Smooth muscle cell (in vitro differentiated cells): ENCODE measurements around the gene UBE2Q2. TPM values are rescaled to one million over a fixed set of nuclear protein-coding genes. Genes with fewer than 3 reads are reported as not detected.
A peak's percentile ranks its signal among the peaks of the same experiment; 100 is the strongest.

ENCODE experiments used
- DNase-seq: peaks from one replicate; lab custom pipeline; 2025; ENCODE audit not compliant: unreplicated experiment; lab: John Stamatoyannopoulos, UW
- H2AFZ ChIP-seq: fragments of 200-600 bp; sonication (generic); 2 replicates; pipeline ENCODE4 v1.6.0; 2016; ENCODE audit warnings: antibody characterized with exemption, low read depth, mild to moderate bottlenecking
- H3F3A ChIP-seq: fragments of 200-600 bp; sonication (generic); 2 replicates; pipeline ENCODE4 v1.6.0; 2017; ENCODE audit warnings: antibody characterized with exemption, low read depth
- H3K27ac ChIP-seq: fragments of 200-600 bp; sonication (generic); 2 replicates; pipeline ENCODE4 v1.5.1; 2016; ENCODE audit warnings: low read depth, mild to moderate bottlenecking
- H3K27me3 ChIP-seq: fragments of 200-600 bp; sonication (generic); 2 replicates; pipeline ENCODE4 v1.6.1; 2016; ENCODE audit warnings: low read depth, mild to moderate bottlenecking
- H3K36me3 ChIP-seq: fragments of 200-600 bp; sonication (generic); 2 replicates; pipeline ENCODE4 v1.5.1; 2016; ENCODE audit warnings: low read depth
- H3K4me1 ChIP-seq: fragments of 200-600 bp; sonication (generic); 2 replicates; pipeline ENCODE4 v1.5.1; 2016; ENCODE audit warnings: low read depth
- H3K4me2 ChIP-seq: fragments of 200-600 bp; sonication (generic); 2 replicates; pipeline ENCODE4 v1.6.0; 2016; ENCODE audit warnings: mild to moderate bottlenecking
- H3K4me3 ChIP-seq: fragments of 200-600 bp; sonication (generic); 2 replicates; pipeline ENCODE4 v1.5.1; 2016; ENCODE audit warnings: mild to moderate bottlenecking
- H3K79me2 ChIP-seq: fragments of 200-600 bp; sonication (generic); 2 replicates; pipeline ENCODE4 v1.6.0; 2016; ENCODE audit warnings: low read depth, mild to moderate bottlenecking
- H3K9ac ChIP-seq: fragments of 200-600 bp; sonication (generic); 2 replicates; pipeline ENCODE4 v1.6.0; 2016; ENCODE audit warnings: low read depth
- H3K9me3 ChIP-seq: fragments of 200-600 bp; sonication (generic); replicated peaks from 2 replicates; pipeline ENCODE4 v1.5.1; 2016; ENCODE audit warnings: low read depth
- H4K20me1 ChIP-seq: fragments of 200-600 bp; sonication (generic); 2 replicates; pipeline ENCODE4 v1.6.0; 2016; ENCODE audit warnings: low read depth
- WGBS: methylation state at CpG from one replicate; pipeline ENCODE4 v1.1.7; 2016; ENCODE audit warnings: low lambda C conversion rate; 5-methylcytosine and 5-hydroxymethylcytosine counted together
- polyA plus RNA-seq: library from polyadenylated mRNA; unstranded; fragments of >200 nt; fragmentation: Nextera tagmentation; extraction: Ambion mirVana; gene quantifications from 2 replicates; pipeline ENCODE4 v1.2.1, GENCODE V29; 2016
- total RNA-seq: library from RNA; depleted of rRNA; stranded (reverse); fragments of >200 nt; gene quantifications from 2 replicates; pipeline ENCODE4 v1.2.3, GENCODE V29; 2014
- TF ChIP-seq, protein P1 (sequence below): fragments of 200-600 bp; sonication (generic); IDR thresholded peaks from 2 replicates; pipeline ENCODE4 v1.5.1; 2017; ENCODE audit warnings: borderline replicate concordance, mild to moderate bottlenecking, antibody characterized with exemption; ENCODE audit not compliant: insufficient read depth, poor library complexity, severe bottlenecking

Gene UBE2Q2
- total and polyA plus RNA-seq, 2 experiments from 2014 or later, result 32.6 to 44.7 TPM

DNA sequence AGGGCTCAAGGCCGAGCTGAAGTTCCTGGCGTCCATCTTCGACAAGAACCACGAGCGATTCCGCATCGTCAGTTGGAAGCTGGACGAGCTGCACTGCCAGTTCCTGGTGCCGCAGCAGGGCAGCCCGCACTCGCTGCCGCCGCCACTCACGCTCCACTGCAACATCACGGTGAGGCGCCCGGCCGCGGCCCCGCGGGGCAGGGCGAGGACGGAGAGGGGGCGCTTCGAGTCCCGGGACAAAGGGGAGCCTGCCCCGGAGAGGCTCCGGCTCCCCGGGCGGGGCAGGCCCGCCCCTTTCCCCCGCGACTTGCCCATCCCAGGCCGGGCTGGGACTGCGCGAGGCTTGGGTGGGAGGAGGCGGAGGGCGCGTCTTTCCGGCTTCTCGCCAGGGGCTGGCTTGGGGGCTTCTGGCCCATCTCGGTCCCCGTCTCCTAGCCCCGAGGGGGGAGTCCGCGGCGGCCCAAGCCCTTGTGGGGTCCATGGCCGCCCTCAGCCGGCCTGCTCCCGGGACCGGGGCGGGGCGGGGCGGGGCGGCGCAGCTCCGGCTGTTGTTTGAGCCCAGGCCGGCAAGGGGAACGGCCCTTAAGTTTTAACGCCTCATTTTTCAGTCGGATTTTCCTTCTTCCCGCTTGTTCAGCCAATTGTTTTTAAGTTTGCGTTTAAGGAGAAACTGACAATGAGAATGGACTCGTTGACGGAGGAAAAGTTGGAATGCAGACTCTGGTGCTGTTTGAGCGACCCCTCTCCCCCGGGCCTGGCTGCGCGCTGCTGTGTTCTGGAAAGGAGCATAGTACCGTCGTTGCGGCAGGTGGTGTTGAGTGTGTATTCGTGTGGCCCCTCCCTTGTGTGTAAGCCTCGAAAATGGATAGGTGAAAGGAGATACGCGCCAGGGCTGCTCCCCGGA lies 683 bp downstream of the UBE2Q2 start:
- peak overlapping the region; percentile 98 for H3K4me3 ChIP-seq
- no peaks in the 10 kb centered on the region for H3K27me3 ChIP-seq
- H3K27ac ChIP-seq, result peak overlapping the region; percentile 69
- H3K4me1 ChIP-seq, result peaks cover 22% of the 10 kb centered on the region
- TF ChIP-seq, protein P1, sequence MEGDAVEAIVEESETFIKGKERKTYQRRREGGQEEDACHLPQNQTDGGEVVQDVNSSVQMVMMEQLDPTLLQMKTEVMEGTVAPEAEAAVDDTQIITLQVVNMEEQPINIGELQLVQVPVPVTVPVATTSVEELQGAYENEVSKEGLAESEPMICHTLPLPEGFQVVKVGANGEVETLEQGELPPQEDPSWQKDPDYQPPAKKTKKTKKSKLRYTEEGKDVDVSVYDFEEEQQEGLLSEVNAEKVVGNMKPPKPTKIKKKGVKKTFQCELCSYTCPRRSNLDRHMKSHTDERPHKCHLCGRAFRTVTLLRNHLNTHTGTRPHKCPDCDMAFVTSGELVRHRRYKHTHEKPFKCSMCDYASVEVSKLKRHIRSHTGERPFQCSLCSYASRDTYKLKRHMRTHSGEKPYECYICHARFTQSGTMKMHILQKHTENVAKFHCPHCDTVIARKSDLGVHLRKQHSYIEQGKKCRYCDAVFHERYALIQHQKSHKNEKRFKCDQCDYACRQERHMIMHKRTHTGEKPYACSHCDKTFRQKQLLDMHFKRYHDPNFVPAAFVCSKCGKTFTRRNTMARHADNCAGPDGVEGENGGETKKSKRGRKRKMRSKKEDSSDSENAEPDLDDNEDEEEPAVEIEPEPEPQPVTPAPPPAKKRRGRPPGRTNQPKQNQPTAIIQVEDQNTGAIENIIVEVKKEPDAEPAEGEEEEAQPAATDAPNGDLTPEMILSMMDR, result no peak
- H3K79me2 ChIP-seq, result peaks cover 47% of the 10 kb centered on the region
- H4K20me1 ChIP-seq, result peaks cover 48% of the 10 kb centered on the region
- DNase-seq, result peak; percentile 67
- H3K9ac ChIP-seq, result peak overlapping the region; percentile 82
- peaks cover 36% of the 10 kb centered on the region for H3F3A ChIP-seq
- H3K9me3 ChIP-seq, result no peaks in the 10 kb centered on the region
- WGBS, result 1% methylated on average over 56 of the region's 77 CpGs
- H3K4me2 ChIP-seq, result peak overlapping the region; percentile 97
- no peaks in the 10 kb centered on the region for H3K36me3 ChIP-seq
- H2AFZ ChIP-seq, result peak overlapping the region; percentile 91

DNA sequence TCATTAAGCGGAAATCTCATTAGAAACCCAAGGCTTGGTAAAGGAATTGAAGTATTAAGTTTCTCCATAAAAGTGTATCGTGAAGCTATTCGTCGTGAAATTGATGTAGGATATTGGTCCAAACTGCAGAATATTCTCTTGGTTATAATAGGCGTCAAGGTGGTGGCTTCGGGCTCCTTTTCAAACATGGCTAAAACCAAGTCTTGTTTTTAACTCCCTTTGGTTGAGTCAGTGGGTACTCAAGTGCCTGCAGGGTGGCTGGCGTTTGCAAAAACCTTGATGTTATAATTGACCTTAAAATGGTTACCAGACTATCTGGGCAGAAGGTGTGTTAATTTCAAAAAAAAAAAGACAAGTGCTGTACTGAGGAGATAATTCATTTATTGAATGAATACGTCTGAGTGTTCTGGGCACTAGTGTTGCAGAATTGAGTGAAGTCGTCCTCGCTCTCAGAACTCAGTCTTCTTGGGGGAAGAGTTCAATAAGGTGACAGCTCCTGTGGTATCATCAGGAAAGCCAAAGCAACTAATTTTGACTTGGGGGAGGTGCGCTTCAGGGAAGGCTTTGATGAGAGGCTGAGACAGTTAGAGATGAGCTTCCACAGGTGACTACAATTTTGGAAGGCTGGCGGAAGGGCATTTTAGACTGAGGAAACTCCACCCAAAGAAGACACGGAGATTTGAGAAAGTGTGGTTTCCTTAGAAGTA lies 1.5 kb downstream of the UBE2Q2 start:
- H3K9ac ChIP-seq, result peak overlapping the region; percentile 82
- peak overlapping the region; percentile 97 for H3K4me2 ChIP-seq
- H3K36me3 ChIP-seq, result no peaks in the 10 kb centered on the region
- H3K27ac ChIP-seq, result peak overlapping the region; percentile 69
- no peak for DNase-seq
- H3K9me3 ChIP-seq, result no peaks in the 10 kb centered on the region
- H3F3A ChIP-seq, result peaks cover 36% of the 10 kb centered on the region
- peak overlapping the region; percentile 91 for H2AFZ ChIP-seq
- no peaks in the 10 kb centered on the region for H3K27me3 ChIP-seq
- WGBS, result 44% methylated on average over 13 of the region's 13 CpGs
- TF ChIP-seq, protein P1, result no peak
- peaks cover 57% of the 10 kb centered on the region for H4K20me1 ChIP-seq
- peaks cover 22% of the 10 kb centered on the region for H3K4me1 ChIP-seq
- H3K4me3 ChIP-seq, result peak overlapping the region; percentile 98
- H3K79me2 ChIP-seq, result peaks cover 55% of the 10 kb centered on the region

- peaks cover 11% of the 10 kb centered on the region for H3F3A ChIP-seq
- peaks cover 98% of the 10 kb centered on the region for H4K20me1 ChIP-seq
- no peak for DNase-seq
- no peak overlapping the region for H3K4me3 ChIP-seq
- peaks cover 99% of the 10 kb centered on the region for H3K79me2 ChIP-seq
- TF ChIP-seq, protein P1, result no peak
- no peak overlapping the region for H3K27ac ChIP-seq
- H3K4me2 ChIP-seq, result no peak overlapping the region
- no peak overlapping the region for H2AFZ ChIP-seq
- WGBS, result 93% methylated on average over 1 of the region's 1 CpG
- H3K9ac ChIP-seq, result no peak overlapping the region
- H3K9me3 ChIP-seq, result no peaks in the 10 kb centered on the region
- H3K4me1 ChIP-seq, result peaks cover 22% of the 10 kb centered on the region
- no peaks in the 10 kb centered on the region for H3K36me3 ChIP-seq
- H3K27me3 ChIP-seq, result no peaks in the 10 kb centered on the region
These were observed 5.9 kb downstream of the UBE2Q2 start for GRCh38 chr15:75849167-75849566.
